GM20431 (cell line): ENCODE results near the gene KSR2.

Experiments used
- in situ Hi-C: fragments of 300-500 bp; cut with MseI, MboI; formaldehyde crosslinking; loops from one replicate; pipeline ENCODE4 v1.15.0; 2020; ENCODE audit warnings: low sequenced_read_pairs; ENCODE audit not compliant: unreplicated experiment

The KSR2 gene

DNA sequence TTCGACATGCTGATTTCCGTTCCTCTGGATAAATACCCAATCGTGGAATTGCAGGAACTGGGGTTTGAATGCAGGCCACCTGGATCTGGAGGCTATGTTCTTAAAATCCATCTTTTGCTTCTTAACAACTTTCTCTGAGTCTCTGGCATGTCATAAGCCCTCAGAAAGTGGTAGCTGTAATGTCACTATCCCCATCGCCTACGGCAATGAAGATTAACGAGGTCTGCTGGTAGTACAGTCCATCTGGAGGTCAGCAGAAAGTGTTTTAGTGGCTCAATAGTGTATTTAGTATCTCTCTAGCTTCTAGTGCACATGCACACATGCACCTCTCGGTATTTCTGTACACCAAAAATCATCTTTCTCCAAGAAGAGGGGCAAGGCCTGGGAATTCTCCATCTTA, 477.1 kb downstream of the KSR2 start:
- in situ Hi-C loops: no loop called here

GRCh38 chr12:117490130-117490529, 478.7 kb downstream of the KSR2 start:
- in situ Hi-C loops: no loop called here

GRCh38 chr12:117489671-117490070, 479.1 kb downstream of the KSR2 start:
- in situ Hi-C loops: no loop called here

GRCh38 chr12:117486840-117487659, 481.7 kb downstream of the KSR2 start:
- in situ Hi-C loops: no loop called here

DNA sequence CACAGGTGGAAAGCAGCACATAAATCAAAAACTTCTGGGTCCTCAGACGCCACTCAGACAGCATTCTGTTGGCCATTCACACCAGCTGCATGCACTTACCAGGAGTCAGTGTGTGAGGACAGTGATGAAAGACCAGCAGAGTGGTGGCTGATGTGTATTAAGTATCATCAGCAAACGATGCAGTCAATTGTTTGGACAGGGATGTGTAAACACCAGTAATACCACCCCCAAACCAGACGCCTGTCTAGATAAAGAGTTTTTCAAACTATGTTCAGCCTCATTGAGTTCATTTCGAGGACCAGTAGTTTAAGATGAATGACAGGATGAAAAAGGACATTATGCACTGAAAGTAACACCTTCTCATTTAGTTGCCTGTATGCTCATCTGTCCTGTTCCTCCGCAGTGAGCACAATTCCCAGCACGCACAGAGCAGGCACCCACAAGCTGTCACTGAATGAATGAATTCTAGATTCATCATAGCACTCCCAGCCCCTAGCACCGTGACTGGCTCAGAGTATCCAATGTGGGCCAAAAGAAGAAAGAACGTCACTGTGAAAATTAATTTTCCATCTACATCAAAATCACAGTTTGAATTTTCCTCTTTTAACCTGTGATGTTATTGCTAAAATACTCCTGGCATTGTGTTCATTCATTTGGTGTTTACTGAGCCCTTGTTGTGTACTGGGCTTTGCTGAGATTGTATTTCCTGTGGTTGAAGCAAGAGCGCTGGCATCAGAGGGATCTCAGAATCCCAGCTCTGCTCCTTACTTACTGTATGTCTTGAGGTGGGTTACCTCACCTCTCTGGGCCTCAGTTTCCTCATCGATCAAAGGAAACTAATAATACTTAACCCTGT, 482.6 kb downstream of the KSR2 start:
- in situ Hi-C loops: no loop called here

GRCh38 chr12:117484901-117485300, 483.9 kb downstream of the KSR2 start:
- in situ Hi-C loops: no loop called here

GRCh38 chr12:117483501-117483900, 485.3 kb downstream of the KSR2 start:
- in situ Hi-C loops: no loop called here

- in situ Hi-C loops: no loop called here
Observed at GRCh38 chr12:117481470-117481869, 487.3 kb downstream of the KSR2 start.

GRCh38 chr12:117476341-117476740, 492.4 kb downstream of the KSR2 start:
- in situ Hi-C loops: no loop called here

DNA sequence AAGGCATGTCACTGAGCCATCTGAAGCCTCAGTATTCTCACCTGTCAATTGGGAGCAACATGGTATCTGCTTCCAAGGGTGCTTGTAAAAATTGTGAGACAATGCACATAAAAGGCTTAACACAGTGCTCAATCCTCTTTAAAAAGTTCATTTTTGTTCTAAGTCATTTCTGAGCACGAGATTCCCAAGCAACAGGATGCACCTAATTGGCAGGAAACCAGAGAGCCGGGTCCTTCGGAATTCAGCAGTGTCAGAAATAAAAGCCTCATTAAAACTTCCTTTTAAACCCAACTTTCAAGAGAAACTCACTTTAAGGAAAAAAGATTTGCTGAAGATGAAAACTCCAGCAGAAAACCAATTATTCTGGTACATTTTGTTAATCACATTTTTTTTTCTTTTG, 494.9 kb downstream of the KSR2 start:
- in situ Hi-C loops: no loop called here

GRCh38 chr12:117472983-117473382, 495.8 kb downstream of the KSR2 start:
- in situ Hi-C loops: no loop called here

GRCh38 chr12:117470804-117471203, 498.0 kb downstream of the KSR2 start:
- in situ Hi-C loops: no loop called here

GRCh38 chr12:117469883-117470483, 498.8 kb downstream of the KSR2 start:
- in situ Hi-C loops: no loop called here

- in situ Hi-C loops: no loop called here
Observed at GRCh38 chr12:117468016-117468415, 500.8 kb downstream of the KSR2 start.

DNA sequence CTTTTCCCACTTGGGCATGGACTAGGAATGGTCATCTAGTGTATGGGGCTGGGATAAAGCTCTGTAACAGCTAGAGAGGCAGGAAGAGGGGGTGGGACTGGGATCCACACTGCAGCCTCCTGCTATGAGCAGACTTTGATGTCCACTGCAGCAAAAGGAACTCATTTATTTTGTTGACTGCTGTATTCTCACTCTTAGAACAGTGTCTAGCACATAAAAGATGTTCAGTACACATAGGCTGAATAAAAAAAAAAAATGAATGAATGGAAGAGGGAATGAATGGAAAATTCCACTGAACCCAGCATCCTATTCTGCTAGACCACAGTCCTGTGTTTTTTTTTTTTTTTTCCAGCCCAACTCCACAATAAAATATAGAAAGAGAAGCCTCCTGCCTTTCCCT, 501.2 kb downstream of the KSR2 start:
- in situ Hi-C loops: no loop called here

GRCh38 chr12:117466677-117467362, 502.0 kb downstream of the KSR2 start:
- in situ Hi-C loops: no loop called here

DNA sequence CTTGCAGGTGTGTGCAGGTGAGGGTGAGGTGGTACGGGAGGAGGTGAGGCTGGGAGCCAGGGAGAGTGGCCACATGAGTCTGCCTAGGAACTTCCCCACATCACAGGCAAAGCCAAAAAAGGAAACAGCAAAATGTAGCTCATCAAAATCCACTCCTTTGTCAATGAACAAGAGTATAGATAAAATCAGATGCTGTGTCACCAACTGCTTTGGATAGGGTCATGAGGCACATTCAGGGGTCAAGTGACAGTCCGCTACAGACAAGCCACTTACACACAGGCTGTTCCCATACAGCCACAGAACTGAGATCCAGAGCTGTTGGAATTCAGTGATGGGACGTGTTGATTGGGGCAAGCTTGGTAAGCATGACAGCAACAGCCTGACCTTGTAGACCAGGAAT, 507.1 kb downstream of the KSR2 start:
- in situ Hi-C loops: no loop called here

DNA sequence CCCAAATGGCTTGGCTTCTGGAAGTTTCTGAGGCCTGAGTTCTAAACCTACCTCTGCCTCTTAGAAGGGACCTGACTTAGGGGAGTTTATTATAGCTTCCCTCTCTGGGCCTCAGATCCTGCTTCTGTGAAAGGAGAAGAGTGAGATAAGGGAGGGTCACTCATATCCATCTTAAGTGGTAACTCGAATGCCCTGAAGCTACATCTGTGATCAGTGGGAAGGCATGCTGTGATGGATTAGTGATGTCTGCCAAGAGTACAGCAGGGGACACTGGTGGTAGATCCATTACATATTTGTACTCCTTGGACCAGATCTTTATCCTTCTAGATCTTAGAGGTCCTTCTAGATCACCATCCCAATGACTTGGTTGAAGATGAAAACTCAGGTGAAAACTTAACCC, 509.6 kb downstream of the KSR2 start:
- in situ Hi-C loops: no loop called here

- in situ Hi-C loops: no loop called here
Observed at GRCh38 chr12:117457189-117457588, 511.6 kb downstream of the KSR2 start.

DNA sequence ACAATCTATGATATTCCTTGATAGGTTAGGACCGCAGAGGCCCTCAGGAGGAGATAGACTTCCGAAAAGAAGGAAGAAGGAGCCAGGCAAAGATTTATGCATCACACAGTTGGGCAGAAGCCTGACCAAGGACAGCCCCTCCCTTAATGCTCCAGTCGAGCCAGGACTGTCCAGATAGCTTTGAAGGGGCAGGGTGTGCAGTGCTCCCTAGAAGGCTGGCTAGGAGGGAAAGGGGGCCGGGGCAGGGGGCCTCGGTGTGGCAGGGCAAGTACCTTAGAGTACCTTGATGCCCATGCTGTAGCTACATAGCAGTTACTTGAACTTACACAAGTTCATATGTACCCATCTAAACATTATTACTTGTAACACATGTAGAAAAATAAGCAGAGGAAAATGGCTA, 512.7 kb downstream of the KSR2 start:
- in situ Hi-C loops: no loop called here
